Colon (tissue), 2 donors: ENCODE results near the gene OR4K2.
"Not testable (repeated sequence)": the region's sequence is repeated elsewhere in the genome, so short reads cannot be mapped to it uniquely, and the experiment has no call there.

Experiments
- FAIRE-seq: peaks from 2 replicates; lab custom pipeline; 2012; peaks lifted over from hg19 to GRCh38; lab: Jason Lieb, UNC
- donor health status: control.
- donor health status: control.

OR4K2 gene, protein sequence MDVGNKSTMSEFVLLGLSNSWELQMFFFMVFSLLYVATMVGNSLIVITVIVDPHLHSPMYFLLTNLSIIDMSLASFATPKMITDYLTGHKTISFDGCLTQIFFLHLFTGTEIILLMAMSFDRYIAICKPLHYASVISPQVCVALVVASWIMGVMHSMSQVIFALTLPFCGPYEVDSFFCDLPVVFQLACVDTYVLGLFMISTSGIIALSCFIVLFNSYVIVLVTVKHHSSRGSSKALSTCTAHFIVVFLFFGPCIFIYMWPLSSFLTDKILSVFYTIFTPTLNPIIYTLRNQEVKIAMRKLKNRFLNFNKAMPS

GRCh38 chr14:19874842-19875241 is at the start of gene OR4K2:
OR4K2 (plus strand) TSS chr14:19875142; CDS start chr14:19876268, 1,126 bp downstream.
- FAIRE-seq = no peak

DNA sequence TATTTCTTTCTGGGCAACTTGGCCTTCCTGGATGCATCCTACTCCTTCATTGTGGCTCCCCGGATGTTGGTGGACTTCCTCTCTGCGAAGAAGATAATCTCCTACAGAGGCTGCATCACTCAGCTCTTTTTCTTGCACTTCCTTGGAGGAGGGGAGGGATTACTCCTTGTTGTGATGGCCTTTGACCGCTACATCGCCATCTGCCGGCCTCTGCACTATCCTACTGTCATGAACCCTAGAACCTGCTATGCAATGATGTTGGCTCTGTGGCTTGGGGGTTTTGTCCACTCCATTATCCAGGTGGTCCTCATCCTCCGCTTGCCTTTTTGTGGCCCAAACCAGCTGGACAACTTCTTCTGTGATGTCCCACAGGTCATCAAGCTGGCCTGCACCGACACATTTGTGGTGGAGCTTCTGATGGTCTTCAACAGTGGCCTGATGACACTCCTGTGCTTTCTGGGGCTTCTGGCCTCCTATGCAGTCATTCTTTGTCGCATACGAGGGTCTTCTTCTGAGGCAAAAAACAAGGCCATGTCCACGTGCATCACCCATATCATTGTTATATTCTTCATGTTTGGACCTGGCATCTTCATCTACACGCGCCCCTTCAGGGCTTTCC is 47.2 kb upstream of the OR4K2 start:
- FAIRE-seq = not testable (repeated sequence)

- no peak for FAIRE-seq
Measured at GRCh38 chr14:19828314-19828713, 46.6 kb upstream of the OR4K2 start.

GRCh38 chr14:19834203-19834848 is 40.6 kb upstream of the OR4K2 start:
- not testable (repeated sequence) for FAIRE-seq

GRCh38 chr14:19838433-19838832 is 36.5 kb upstream of the OR4K2 start:
- no peak for FAIRE-seq

DNA sequence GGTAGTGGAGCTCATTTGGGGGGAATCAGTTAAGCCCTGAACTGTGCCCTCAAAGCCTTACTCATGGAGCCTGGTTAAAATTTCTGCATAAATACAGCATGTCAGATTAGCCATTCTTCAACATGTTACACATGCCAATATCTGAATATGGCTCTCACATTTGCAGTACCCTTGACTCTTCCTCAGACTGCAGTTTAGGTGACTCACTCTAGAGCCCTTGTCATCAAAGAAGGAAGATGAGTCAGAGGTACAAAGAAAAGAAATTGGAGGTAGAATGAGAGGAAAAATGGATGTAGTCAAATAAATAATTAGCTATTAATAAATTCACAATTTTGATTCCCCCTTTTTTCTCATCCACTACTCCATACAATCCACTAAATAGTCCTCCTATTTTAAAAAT is 23.6 kb upstream of the OR4K2 start:
- FAIRE-seq = no peak

DNA sequence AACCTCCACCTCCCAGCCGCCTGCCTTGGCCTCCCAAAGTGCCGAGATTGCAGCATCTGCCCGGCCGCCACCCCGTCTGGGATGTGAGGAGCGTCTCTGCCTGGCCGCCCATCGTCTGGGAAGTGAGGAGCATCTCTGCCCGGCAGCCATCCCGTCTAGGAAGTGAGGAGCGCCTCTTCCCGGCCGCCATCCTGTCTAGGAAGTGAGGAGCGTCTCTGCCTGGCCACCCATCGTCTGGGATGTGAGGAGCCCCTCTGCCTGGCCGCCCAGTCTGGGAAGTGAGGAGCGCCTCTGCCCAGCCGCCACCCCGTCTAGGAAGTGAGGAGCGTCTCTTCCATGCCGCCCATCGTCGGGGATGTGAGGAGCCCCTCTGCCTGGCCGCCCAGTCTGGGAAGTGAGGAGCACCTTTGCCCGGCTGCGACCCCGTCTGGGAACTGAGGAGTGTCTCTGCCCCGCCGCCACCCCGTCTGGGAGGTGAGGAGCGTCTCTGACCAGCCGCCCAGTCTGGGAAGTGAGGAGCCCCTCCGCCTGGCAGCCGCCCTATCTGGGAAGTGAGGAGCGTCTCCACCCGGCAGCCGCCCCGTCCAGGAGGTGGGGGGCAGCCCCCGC is 8.8 kb upstream of the OR4K2 start:
- not testable (repeated sequence) for FAIRE-seq

GRCh38 chr14:19873178-19873577 is 1.8 kb upstream of the OR4K2 start:
- no peak for FAIRE-seq

GRCh38 chr14:19878029-19878642 is 3.2 kb downstream of the OR4K2 start:
- peak; percentile 36 for FAIRE-seq

DNA sequence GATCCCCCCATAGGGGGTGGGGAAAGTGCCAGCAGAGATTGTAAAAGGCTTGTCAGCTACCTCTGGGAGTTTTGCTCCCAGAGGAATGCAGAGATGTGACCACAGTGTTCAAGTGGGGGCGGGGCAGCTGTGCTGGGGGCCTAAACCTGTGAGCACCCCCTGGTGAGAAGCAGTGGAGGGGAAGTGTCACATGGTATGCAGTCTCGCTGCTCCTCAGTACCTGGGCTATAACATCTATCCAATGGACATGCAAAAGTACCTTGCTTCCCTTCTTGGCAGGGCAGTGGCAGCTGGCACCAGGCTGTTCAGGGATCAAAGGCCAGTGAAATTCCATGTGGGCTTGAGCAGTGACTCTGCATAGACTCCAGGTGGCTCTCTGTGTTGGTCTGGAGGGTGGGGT is 20.3 kb downstream of the OR4K2 start:
- no peak for FAIRE-seq

- no peak for FAIRE-seq
Measured at GRCh38 chr14:19900999-19901398, 26.1 kb downstream of the OR4K2 start.

GRCh38 chr14:19902409-19902808 is 27.5 kb downstream of the OR4K2 start:
- no peak for FAIRE-seq

GRCh38 chr14:19906665-19907064 is 31.7 kb downstream of the OR4K2 start:
- no peak for FAIRE-seq

DNA sequence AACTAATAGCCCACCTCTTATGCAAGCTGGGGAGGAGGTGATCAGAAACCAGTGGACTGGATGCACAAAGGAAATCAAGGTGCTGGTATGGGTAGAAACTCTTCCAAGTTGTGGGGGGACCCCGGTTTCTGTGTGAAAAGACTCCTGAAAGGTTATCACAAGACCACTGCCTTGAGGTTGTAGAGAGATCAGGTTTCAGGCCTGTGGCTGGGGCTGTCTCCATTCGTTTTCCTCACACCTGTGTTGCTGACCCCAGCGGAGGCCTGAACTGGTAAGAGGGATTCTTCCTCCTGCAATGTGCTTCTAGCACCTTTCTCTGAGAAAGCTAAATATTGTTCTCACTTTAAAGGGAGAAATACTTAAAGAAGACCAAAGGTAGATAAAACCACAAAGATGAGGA is 36.2 kb downstream of the OR4K2 start:
- FAIRE-seq = no peak

DNA sequence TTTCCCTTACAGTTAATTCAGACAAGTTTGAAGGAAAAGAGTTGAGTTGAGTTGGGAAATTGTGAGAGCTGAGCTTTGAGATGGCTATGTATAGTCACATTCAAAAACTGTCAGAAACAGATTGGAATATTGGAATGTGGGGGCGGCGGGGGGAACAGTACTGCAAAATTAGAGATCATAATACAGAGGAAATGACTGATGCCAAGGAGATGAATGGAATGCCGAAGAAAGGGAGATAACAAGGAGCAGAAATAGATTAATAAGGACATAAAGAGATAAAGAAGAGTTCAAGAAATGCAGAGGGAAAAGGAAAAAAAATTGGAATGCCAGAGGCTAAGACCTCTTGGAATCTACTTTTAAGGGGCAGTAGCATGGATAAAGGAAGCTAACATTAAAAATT is 42.3 kb downstream of the OR4K2 start:
- FAIRE-seq = no peak

DNA sequence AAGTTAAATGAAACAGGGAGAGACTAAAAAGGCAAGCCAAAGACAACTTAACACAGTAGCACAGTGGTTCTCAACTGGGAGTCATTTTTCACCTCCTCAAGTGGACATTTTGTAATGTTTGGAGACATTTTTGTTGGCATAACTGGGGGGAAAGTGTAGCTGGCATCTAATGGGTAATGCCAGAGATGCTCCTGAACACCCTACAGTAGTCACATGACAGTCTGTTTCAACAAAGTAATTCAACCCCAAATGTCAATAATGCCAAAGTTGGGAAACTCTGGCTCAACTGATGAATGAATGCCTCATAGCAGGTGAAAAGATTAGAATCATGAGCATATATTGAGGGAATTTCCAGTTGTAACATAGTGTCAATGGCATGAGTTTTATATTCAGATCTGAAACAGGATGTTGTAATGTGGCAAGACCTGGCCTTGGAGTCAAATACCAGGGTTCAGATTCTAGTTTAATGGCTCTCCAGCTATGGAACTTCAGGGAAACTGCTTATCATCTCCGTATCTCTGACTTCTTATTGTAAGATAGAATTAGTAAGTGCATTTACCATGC is 43.1 kb downstream of the OR4K2 start:
- no peak for FAIRE-seq

DNA sequence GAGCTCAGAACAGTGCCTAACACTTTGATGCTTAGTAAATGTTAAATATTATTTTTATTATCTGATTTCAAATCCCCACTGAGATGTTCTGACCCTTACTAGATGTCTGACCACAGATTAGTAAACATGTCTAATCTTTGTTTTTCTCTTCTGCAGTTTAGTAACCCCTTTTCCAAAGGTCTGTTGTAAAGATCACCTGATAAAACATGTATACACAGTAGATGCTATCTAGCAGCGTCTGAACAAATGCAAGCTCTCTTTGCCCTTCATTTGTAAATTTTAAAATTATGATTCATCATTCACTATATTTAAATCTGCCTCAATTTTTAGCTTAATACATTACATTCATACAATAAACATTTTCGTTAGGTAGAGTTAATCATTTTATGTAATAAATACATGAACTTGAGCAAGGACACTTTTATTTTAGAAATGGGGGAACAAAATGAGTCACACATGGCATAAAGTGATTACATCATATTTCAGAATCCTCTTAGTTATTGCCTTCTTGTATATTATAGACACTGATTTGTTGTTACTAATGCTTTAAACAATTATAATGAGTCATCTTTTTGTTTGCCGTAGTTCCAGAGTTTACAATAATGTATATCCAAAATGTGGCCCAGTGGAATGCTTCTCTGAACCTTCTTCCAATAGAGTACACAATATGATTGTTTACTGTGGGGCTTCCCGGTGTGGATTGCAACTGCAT is 43.8 kb downstream of the OR4K2 start:
- no peak for FAIRE-seq

DNA sequence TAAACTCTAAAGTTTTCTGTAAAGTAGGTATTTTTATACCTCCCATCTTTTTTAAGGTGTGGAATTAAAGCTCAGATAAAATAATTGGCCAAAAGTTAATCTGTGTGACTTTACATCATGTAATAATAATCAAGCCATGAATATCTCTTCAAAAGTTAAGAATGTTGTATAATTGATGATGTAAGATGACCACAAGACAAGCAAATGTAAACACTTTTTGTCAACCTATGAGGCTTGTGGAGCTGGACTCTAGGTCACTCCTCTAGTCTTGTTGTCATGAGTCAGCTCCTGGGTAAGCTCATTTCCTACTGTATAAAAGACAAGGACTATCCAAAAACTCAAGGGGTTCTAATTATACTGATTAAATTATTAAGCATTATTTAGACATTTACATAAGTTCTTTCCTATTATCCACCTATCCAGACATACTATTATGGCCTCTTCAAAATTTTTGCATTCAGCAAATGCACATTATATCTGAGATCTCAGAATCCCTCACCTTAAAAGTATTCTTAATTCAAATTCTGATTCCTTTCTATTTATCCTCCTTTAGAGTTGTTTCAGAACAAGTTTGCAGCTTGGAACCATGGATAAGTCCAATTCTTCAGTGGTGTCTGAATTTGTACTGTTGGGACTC is 45.2 kb downstream of the OR4K2 start, which contains the start of gene OR4K5:
Gene OR4K5 (plus strand): TSS at position 587 of the 637 bp plus-strand sequence. CDS start 0 bp downstream, at position 587.
- no peak for FAIRE-seq

DNA sequence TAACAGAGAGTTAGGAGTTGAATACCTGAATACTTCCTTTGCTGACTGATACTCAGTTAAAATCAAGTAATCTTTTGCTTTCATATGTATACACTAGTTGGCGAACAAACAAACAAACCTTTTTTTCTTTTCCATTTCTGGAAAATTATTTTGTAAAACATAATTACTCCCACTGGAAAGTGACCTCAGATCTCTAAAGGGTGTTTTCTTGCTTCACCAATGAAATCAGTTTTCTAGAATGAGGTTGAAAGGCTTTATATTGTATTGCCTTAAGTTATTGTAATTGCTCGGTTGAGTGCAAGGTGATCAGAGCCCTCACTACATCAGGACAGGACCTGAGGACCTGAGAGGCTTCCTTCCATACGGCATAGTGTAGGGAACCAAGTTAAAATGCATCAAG is 55.7 kb downstream of the OR4K2 start, which contains the start of gene OR4K1:
Gene OR4K1 (plus strand): TSS at position 301 of the 400 bp plus-strand sequence. CDS start 4,750 bp downstream, outside the sequence.
- FAIRE-seq = no peak
